Measurements from ENCODE around the gene ZCCHC18. TPM values are rescaled to one million over a fixed set of nuclear protein-coding genes. Genes with fewer than 3 reads are reported as not detected.

Gene ZCCHC18
- total RNA-seq, 1 experiment from 2014 or later = 5.8 TPM

DNA sequence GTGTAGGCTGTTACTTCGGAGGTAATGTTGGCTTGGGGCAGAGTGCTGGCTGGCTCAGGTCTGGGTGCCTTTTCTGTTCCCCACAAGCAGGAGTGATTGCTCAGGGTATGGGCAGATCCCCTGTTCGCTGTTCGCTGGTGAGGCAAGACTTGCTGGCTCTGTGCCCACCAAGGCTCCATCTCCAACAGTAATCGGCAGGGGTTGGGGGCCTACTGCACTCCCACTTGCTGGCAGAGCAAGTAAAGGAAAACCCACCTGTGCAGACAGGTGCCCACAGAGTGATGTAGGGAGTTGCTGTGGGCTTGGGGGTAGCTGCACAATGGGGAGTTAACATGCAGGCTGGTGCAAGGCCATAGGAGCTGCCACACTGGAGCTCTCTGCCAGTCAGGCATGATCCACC, 28.3 kb upstream of the ZCCHC18 start:
- Histone ChIP-seq H3F3A (ENCODE audit: low read length, unreplicated experiment) (no peaks in the 10 kb centered on the region), H3K27me3 (ENCODE audit: low read length) (peaks cover 3% of the 10 kb centered on the region; the same call in 1 of the 2 replicates), H2AFZ (ENCODE audit: low read length) (no peak overlapping the region), H3K79me2 (ENCODE audit: low read length) (no peaks in the 10 kb centered on the region), H3K9me2 (replicated peaks; ENCODE audit: low read length) (no peaks in the 10 kb centered on the region), H3K4me1 (ENCODE audit: insufficient read depth, low read length) (no peaks in the 10 kb centered on the region), H3K9me3 (ENCODE audit: low read length) (no peaks in the 10 kb centered on the region), H3K4me3 (ENCODE audit: low read length) (no peak overlapping the region), H3K4me2 (ENCODE audit: low read length) (no peak overlapping the region), H3K9ac (ENCODE audit: low read length) (no peak overlapping the region), H4K20me1 (ENCODE audit: low read length) (no peaks in the 10 kb centered on the region), H3K36me3 (ENCODE audit: low read depth, low read length) (no peaks in the 10 kb centered on the region), H3K27ac (ENCODE audit: low read length) (no peak overlapping the region)
- TF ChIP-seq EZH2 (IDR thresholded peaks at IDR 0.05; ENCODE audit: low read length, unreplicated experiment) = no peak
- TF ChIP-seq CTCF (conservative IDR thresholded peaks at IDR 0.05; ENCODE audit: low read depth, low read length) = no peak
- no peak for TF ChIP-seq EZH2phosphoT487 (IDR thresholded peaks at IDR 0.05; ENCODE audit: borderline replicate concordance, low read length)
- POLR2A ChIA-PET (ENCODE audit: unreplicated experiment) = no interaction called here
- DNase-seq (no peak), ATAC-seq (no peak)
- intact Hi-C loops (cut with micrococcal nuclease) = no loop called here
- BruUV-seq (replicated peaks) = no TSS peak
- CTCF ChIA-PET = no interaction called here

GRCh38 chrX:104084534-104085277, 27.6 kb upstream of the ZCCHC18 start:
- Histone ChIP-seq H3K4me2 (ENCODE audit: low read length) (no peak overlapping the region), H2AFZ (ENCODE audit: low read length) (no peak overlapping the region), H3K9ac (ENCODE audit: low read length) (no peak overlapping the region), H3K36me3 (ENCODE audit: low read depth, low read length) (no peaks in the 10 kb centered on the region), H3F3A (ENCODE audit: low read length, unreplicated experiment) (no peaks in the 10 kb centered on the region), H3K4me3 (ENCODE audit: low read length) (no peak overlapping the region), H4K20me1 (ENCODE audit: low read length) (no peaks in the 10 kb centered on the region), H3K9me2 (replicated peaks; ENCODE audit: low read length) (no peaks in the 10 kb centered on the region), H3K27ac (ENCODE audit: low read length) (no peak overlapping the region), H3K9me3 (ENCODE audit: low read length) (no peaks in the 10 kb centered on the region), H3K4me1 (ENCODE audit: insufficient read depth, low read length) (no peaks in the 10 kb centered on the region), H3K27me3 (ENCODE audit: low read length) (peaks cover 9% of the 10 kb centered on the region; the same call in 1 of the 2 replicates), H3K79me2 (ENCODE audit: low read length) (no peaks in the 10 kb centered on the region)
- intact Hi-C loops (cut with micrococcal nuclease) = no loop called here
- DNase-seq = no peak
- ATAC-seq = no peak
- no TSS peak for BruUV-seq (replicated peaks)
- no peak for TF ChIP-seq EZH2 (IDR thresholded peaks at IDR 0.05; ENCODE audit: low read length, unreplicated experiment)
- no peak for TF ChIP-seq EZH2phosphoT487 (IDR thresholded peaks at IDR 0.05; ENCODE audit: borderline replicate concordance, low read length)
- no peak for TF ChIP-seq CTCF (conservative IDR thresholded peaks at IDR 0.05; ENCODE audit: low read depth, low read length)
- CTCF ChIA-PET = no interaction called here
- POLR2A ChIA-PET (ENCODE audit: unreplicated experiment) = no interaction called here

- no peak for TF ChIP-seq EZH2 (IDR thresholded peaks at IDR 0.05; ENCODE audit: low read length, unreplicated experiment)
- no peak for TF ChIP-seq EZH2phosphoT487 (IDR thresholded peaks at IDR 0.05; ENCODE audit: borderline replicate concordance, low read length)
- TF ChIP-seq CTCF (conservative IDR thresholded peaks at IDR 0.05; ENCODE audit: low read depth, low read length) = no peak
- no peaks in the 10 kb centered on the region for H3K9me2 ChIP-seq (replicated peaks; ENCODE audit: low read length)
- H3K4me2 ChIP-seq (ENCODE audit: low read length) = no peak overlapping the region
- intact Hi-C loops (cut with micrococcal nuclease) = no loop called here
- CTCF ChIA-PET = no interaction called here
- H3K36me3 ChIP-seq (ENCODE audit: low read depth, low read length) = no peaks in the 10 kb centered on the region
- H3K79me2 ChIP-seq (ENCODE audit: low read length) = no peaks in the 10 kb centered on the region
- no peaks in the 10 kb centered on the region for H3K9me3 ChIP-seq (ENCODE audit: low read length)
- peaks cover 16% of the 10 kb centered on the region for H3K27me3 ChIP-seq (ENCODE audit: low read length)
- no peak overlapping the region for H2AFZ ChIP-seq (ENCODE audit: low read length)
- H3K4me1 ChIP-seq (ENCODE audit: insufficient read depth, low read length) = no peaks in the 10 kb centered on the region
- H3K4me3 ChIP-seq (ENCODE audit: low read length) = no peak overlapping the region
- no peak overlapping the region for H3K27ac ChIP-seq (ENCODE audit: low read length)
- DNase-seq (no peak), ATAC-seq (no peak)
- no peaks in the 10 kb centered on the region for H4K20me1 ChIP-seq (ENCODE audit: low read length)
- BruUV-seq (replicated peaks) = no TSS peak
- no peaks in the 10 kb centered on the region for H3F3A ChIP-seq (ENCODE audit: low read length, unreplicated experiment)
- POLR2A ChIA-PET (ENCODE audit: unreplicated experiment) = no interaction called here
- H3K9ac ChIP-seq (ENCODE audit: low read length) = no peak overlapping the region
Measured at GRCh38 chrX:104085477-104085876, 26.8 kb upstream of the ZCCHC18 start.

All from PC-3 (cell line).